NK-92 (cell line): ENCODE data around the gene SLC2A9.

Source experiments
- DNase-seq: peaks from one replicate; lab custom pipeline; 2025; ENCODE audit not compliant: unreplicated experiment; lab: John Stamatoyannopoulos, UW

Gene SLC2A9

GRCh38 chr4:10021653-10022023 is 341 bp upstream of the SLC2A9 start:
- no peak for DNase-seq

DNA sequence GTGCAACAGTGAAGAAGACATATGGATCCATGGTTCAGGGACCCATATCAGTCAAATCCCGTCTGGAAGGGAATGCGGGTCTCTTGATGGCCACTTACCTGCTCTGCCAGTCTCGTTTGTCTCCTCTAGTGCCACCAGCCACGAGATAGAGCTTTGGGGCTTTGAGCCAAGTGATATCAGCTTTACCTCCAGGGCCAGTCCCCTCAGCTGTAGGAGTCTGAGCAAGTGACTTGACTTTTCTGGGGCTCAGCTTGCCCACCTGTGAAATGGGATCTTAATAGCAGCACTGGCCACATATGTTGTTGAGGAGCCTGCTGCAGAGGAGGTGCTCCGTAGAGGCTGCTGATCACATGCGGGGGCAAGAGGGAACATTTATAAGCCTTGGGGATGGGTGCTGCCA is 1.2 kb downstream of the SLC2A9 start:
- no peak for DNase-seq

- DNase-seq: no peak
Measured at GRCh38 chr4:10019521-10020051, 1.7 kb downstream of the SLC2A9 start.

DNA sequence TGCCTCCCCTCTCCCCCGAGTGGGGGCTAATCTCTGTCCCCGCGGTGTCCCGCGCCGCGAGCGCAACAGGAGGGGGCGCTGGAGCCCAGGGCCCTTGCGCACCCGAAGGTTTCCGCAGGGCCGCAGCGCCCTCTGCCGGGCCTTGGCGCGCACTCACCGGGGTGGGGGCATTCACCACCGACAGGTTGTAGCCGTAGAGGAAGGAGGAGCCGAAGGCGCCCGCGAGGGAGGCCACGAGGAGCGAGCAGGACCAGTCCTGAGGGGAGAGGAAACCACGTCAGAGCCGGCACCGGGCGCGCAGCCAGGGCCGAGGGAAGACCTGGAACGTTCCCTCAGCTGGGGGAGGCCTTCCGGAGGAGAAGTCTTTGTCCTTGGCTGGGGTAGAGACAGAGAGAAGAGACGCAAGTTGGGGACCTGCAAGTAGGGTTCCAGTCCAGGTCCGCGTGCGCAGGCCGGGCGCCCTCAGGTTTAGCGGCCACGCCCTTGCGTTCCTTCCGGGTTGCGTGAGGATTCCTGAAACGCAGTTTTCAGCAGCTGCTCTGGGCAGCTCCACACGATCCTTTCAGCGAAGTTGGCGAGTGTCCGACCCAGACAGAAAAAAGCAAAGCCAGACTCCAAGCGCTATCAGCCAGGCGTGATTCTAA is 2.4 kb downstream of the SLC2A9 start:
- peak; percentile 51 for DNase-seq

GRCh38 chr4:10017037-10017893 is 4.0 kb downstream of the SLC2A9 start:
- DNase-seq: no peak

GRCh38 chr4:10016169-10016568 is 5.1 kb downstream of the SLC2A9 start:
- DNase-seq: no peak

DNA sequence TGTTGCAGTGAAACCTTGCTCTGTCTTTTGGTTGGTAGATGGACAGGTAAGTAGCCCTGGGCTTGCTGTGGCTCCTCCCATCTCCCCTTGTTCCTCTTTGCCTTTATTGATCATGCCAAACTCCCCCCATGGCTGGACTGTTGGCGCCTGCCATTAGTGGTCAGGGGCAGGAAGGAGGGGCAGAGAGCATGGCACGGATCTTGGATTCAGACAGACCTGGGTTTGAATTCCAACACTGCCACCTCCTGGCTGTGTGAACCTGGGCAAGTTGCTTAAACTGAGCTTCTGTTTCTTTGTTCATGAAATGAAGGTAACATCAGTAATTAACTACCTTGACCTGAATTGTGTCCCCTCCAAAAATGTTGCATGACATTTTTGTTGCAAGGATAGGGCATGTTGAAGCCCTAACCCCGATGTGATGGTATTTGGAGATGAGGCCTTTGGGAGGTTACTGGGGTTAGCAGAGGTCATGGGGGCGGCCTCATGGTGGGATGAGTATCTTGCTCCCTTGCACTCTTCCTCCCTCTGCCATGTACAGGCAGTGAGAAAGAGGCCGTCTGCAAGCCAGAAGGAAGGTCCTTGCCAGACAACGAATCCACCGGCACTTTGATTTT is 6.0 kb downstream of the SLC2A9 start:
- no peak for DNase-seq

DNA sequence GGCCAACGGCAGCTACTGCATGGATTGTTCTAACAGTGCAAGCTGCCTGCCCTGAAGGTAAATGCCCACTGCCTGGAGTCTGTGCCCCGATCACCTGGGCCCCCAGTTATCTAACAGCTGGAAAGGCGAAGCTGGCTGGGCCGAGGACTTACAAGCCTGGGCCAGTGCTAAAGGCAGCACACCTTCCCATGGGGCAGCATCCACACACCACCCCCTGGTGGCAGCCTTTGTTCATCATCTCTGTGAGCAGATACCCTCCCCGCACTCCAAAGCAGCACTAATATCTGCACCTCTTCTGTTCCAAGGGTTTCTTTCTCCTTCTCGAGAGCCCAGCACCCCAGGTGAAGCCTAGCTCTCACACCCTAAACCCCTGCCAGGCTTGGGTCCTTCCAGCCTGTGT is 7.6 kb downstream of the SLC2A9 start:
- DNase-seq: no peak

- no peak for DNase-seq
Measured at GRCh38 chr4:10011885-10012284, 9.4 kb downstream of the SLC2A9 start.

DNA sequence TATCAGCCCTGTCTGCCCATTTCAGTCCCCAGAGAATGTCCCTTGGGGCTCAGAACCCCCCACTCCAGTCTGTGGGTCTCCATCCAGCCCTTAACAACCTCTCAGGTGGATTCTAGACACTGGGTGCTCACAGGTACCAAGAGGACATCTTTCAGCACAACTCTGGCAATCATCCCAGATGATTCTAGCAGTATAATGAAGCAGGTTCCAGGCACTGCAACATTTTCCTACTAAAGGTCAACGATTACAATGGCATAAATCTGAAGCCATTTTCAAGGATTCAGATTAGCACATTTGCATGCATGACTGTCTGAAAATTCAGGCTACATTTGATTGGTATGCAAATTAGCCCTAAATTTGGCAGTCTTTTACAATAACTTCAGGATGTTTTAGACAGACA is 10.0 kb downstream of the SLC2A9 start:
- DNase-seq: no peak

- DNase-seq: no peak
Measured at GRCh38 chr4:10009861-10010500, 11.3 kb downstream of the SLC2A9 start.

DNA sequence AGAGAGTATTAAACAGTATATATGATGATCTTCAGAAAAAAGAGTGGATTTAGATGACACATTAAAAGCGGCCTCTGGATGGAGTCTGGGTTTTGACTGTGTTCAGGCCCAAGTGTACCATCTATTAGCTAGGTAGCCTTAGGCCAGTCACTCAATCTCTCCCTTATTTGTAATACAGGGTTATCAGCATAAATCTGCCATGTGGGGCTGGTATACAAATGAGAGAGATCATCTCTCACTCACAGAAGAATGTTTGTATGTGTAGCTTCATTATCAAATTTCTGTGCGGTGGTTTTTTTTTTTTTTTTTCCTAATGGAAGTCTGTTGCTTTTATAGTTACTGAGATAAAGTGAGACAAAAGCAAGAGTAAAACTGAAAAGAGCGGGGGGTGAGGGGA is 12.7 kb downstream of the SLC2A9 start:
- no peak for DNase-seq

DNA sequence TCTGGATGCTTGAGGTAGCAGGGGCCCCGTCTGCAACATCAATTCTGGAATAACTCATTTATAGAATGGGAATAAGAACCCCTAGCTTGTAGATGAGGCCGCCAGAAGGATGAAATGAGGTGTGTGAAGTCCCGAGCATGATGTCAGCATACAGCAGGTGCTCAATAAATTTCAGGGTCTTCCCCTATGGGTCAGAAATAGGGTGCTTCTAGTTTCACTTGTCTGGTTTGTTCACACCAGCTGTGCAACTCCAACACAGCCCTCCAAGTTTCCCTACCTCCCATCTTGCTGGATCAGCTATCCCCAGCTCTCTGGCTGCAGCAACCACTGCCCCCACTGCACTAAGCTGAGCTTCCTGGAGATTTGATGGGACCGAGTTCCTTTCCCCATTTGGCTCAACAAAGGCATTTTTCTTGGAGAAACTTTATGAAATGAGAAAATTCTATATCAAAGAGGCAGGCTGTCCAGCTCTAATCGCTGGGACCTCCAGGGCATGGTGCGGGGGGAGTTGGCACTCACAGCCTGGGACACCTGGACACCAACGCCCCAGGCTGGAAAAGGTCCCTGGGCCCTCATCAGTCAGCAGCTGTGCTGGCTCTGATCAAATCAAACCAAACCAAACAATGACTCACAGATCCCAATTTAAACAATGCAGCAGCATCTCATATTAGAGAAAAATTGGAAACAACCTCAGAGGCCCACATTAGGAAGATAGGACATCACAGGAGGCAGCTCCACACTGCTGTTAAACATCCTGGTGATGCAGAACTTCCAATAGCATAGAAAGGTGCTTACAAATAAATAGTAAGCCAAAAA is 13.3 kb downstream of the SLC2A9 start:
- no peak for DNase-seq

DNA sequence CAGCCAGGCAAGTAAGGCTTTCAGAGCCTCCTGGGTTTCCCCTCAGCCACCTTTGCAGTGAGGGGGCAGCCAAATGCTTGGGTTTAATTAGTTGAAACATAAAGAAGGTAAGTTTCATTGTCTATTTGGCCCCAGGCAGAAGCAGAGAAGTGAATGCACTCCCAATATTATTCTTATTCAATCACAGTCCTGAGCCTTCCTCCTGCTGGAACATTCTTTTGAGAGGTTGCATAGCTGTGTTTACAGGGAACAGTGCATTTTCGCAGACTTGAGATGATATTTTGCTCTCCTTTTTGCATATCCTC is 13.9 kb downstream of the SLC2A9 start:
- DNase-seq: no peak

- no peak for DNase-seq
Measured at GRCh38 chr4:10006601-10007435, 14.5 kb downstream of the SLC2A9 start.

DNA sequence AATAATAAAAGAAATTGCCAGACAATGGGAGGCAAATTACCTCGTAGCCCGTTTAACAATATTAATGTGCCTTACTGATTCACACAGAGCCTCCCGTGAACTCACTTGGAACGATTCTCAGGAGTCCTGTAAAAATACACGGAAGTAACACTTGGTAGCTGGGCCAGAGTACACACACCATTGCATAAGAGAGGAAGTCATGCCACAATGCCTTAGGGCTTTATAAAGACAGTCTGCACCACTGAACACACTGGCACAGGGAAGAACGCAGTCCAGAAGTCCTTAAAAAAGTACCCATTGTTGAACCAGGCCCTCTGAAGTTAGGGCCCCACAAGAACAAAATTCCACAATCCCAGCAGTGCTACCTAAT is 15.1 kb downstream of the SLC2A9 start:
- DNase-seq: no peak

GRCh38 chr4:10005632-10006031 is 15.7 kb downstream of the SLC2A9 start:
- DNase-seq: no peak

- DNase-seq: no peak
Measured at GRCh38 chr4:10003666-10004065, 17.6 kb downstream of the SLC2A9 start.

DNA sequence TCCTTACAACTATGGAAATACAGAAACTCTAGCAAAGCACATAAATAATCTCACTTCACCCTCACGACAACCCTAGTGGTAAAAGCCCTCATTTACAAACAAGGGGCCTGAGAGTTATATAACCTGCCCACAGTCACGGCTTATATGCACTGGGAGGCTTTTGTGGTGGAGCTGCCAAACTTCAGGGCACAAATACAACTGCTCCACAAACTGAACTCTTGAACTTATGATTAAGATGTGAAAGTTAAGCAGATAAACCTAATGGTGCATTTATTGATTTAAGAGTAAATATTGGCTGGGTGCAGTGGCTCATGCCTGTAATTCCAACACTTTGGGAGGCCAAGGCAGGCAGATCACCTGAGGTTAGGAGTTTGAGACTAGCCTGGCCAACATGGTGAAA is 19.0 kb downstream of the SLC2A9 start:
- no peak for DNase-seq

DNA sequence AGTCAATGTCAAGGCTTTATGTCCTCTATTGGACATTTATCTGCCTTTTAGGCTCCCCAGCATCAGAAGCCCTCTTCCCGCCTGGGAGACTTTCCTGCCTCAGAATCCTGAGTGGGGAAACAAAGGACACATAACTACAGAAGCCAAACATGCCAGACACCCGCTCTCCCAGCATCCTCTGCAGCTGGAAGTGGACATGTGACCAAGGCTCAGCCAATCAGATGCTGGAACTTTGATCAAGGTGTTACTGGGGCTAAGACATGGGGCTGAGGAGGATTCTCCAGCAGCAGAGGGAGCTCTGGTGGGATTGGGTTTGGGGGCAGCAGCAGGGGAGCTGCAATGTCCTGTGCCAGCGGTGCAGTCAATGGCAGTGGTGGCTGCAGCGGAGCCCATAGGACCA is 19.5 kb downstream of the SLC2A9 start:
- DNase-seq: no peak
